Measurements from ENCODE around the gene CHST3. TPM values are rescaled to one million over a fixed set of nuclear protein-coding genes. Genes with fewer than 3 reads are reported as not detected.
"Not testable (repeated sequence)": the region's sequence is repeated elsewhere in the genome, so short reads cannot be mapped to it uniquely, and the experiment has no call there.

Gene CHST3, protein sequence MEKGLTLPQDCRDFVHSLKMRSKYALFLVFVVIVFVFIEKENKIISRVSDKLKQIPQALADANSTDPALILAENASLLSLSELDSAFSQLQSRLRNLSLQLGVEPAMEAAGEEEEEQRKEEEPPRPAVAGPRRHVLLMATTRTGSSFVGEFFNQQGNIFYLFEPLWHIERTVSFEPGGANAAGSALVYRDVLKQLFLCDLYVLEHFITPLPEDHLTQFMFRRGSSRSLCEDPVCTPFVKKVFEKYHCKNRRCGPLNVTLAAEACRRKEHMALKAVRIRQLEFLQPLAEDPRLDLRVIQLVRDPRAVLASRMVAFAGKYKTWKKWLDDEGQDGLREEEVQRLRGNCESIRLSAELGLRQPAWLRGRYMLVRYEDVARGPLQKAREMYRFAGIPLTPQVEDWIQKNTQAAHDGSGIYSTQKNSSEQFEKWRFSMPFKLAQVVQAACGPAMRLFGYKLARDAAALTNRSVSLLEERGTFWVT
- total RNA-seq (10 to 100 TPM; 10.3 to 20.1 TPM), polyA plus RNA-seq (ENCODE audit: insufficient read length in 6 of 6) (10 to 100 TPM; 10.6 to 14.1 (median 11.6) TPM)
- long read RNA-seq, donor 1, full-length matches to known transcripts = 6 of 6 reads
- long read RNA-seq, donor 1, partial matches to known transcripts = 0 of 6 reads
- long read RNA-seq, donor 1, other reads (novel, unspliced or antisense) = 0 of 6 reads
- long read RNA-seq, donor 2, full-length matches to known transcripts = 5 of 5 reads
- long read RNA-seq, donor 2, partial matches to known transcripts = 0 of 5 reads
- long read RNA-seq, donor 2, other reads (novel, unspliced or antisense) = 0 of 5 reads
- long read RNA-seq, donor 3, full-length matches to known transcripts = 2 of 2 reads
- long read RNA-seq, donor 3, partial matches to known transcripts = 0 of 2 reads
- long read RNA-seq, donor 3, other reads (novel, unspliced or antisense) = 0 of 2 reads
- long read RNA-seq, donor 4, partial matches to known transcripts = 1 of 1 reads
- long read RNA-seq, donor 4, other reads (novel, unspliced or antisense) = 0 of 1 reads
- long read RNA-seq, donor 5, full-length matches to known transcripts = 2 of 2 reads
- long read RNA-seq, donor 5, partial matches to known transcripts = 0 of 2 reads
- long read RNA-seq, donor 5, other reads (novel, unspliced or antisense) = 0 of 2 reads
- long read RNA-seq, donor 6 = 0 reads
- long read RNA-seq, donor 7 = 0 reads
- long read RNA-seq, donor 8, full-length matches to known transcripts = 3 of 3 reads
- long read RNA-seq, donor 8, partial matches to known transcripts = 0 of 3 reads
- long read RNA-seq, donor 8, other reads (novel, unspliced or antisense) = 0 of 3 reads
- long read RNA-seq, donor 9 = 0 reads
- long read RNA-seq, donor 10, partial matches to known transcripts = 0 of 1 reads
- long read RNA-seq, donor 10, other reads (novel, unspliced or antisense) = 1 of 1 reads
- long read RNA-seq, donor 11, full-length matches to known transcripts = 10 of 10 reads
- long read RNA-seq, donor 11, partial matches to known transcripts = 0 of 10 reads
- long read RNA-seq, donor 11, other reads (novel, unspliced or antisense) = 0 of 10 reads
- long read RNA-seq, donor 12, full-length matches to known transcripts = 1 of 1 reads
- long read RNA-seq, donor 12, partial matches to known transcripts = 0 of 1 reads
- long read RNA-seq, donor 12, other reads (novel, unspliced or antisense) = 0 of 1 reads

DNA sequence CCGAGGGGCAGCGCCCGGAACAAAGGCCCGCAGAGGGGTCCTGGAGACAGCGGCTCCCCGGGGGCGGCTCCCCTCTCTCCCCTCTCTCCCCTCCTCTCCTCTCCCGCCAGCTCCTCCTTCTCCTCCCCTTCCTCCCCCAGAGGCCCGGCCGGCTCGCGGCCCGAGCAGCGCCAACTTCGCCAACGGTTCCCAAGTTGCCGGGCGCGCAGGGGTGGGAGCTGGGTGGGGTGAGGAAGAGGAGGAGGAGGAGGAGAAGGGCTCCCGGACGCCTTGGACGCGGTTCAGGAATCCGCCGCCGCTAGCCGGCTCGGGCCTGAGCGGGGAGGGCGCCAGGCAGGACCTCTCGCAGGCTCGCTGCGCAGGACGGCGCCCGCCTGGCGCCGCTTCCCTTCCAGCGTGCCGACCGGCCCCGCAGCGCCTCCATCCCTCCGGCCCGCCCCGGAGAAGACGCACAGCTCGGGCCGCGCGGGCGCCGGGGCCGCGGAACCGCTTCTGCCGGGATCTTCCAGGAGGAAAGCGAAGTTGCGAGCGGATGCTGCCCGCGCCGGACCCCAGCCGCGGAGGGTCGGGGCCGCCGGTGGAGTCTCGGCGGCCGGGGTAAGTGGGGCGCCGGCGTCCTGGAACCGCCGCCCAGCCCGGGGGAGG is at the start of gene CHST3:
CHST3 (plus strand) TSS at position 298 of the 645 bp plus-strand sequence. CDS start 41,448 bp downstream, outside the sequence.
- Histone ChIP-seq H3K9me3 (no peaks in the 10 kb centered on the region), H3K27me3 (peaks cover 0 to 42% of the 10 kb centered on the region in 2 donors), H3K4me3 (peak within 1 kb of the TSS; percentile 47 to 59), H3K36me3 (no peaks in the 10 kb centered on the region), H3K4me1 (peaks cover 12 to 36% of the 10 kb centered on the region in 2 donors), H3K27ac (peak within 1 kb of the TSS; percentile 78 to 82)
- TF ChIP-seq, protein P1, sequence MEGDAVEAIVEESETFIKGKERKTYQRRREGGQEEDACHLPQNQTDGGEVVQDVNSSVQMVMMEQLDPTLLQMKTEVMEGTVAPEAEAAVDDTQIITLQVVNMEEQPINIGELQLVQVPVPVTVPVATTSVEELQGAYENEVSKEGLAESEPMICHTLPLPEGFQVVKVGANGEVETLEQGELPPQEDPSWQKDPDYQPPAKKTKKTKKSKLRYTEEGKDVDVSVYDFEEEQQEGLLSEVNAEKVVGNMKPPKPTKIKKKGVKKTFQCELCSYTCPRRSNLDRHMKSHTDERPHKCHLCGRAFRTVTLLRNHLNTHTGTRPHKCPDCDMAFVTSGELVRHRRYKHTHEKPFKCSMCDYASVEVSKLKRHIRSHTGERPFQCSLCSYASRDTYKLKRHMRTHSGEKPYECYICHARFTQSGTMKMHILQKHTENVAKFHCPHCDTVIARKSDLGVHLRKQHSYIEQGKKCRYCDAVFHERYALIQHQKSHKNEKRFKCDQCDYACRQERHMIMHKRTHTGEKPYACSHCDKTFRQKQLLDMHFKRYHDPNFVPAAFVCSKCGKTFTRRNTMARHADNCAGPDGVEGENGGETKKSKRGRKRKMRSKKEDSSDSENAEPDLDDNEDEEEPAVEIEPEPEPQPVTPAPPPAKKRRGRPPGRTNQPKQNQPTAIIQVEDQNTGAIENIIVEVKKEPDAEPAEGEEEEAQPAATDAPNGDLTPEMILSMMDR (IDR thresholded peaks at IDR 0.05) = no peak
- peak; percentile 79 for ATAC-seq
- DNase-seq = peak; percentile 61 to 82 (median 68)
- intact Hi-C loops (cut with DNase I) = loop anchor here in 1 of 2 donors (10.0 kb wide), 1 partner anchor 371 kb away; no protein-coding TSS in a partner anchor

DNA sequence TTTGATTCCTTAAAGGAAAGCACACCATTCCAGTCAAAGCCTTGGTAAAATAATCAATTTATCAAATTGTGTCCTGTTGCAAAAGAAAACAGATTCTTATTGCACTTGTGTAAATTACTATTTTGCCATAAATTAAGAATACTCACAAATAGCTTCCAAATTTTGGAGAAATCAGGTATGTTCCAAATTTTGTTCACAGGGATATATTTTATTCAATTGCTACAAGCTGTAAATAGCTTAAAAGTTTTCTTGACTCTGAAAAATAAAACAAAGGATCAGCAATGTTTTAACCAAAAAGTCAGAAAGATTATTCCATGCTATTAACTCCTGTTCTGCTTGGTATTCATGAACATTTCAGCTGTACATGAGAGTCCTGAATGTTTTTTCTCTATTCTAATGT is 47.4 kb upstream of the CHST3 start:
- intact Hi-C loops (cut with DNase I) = no loop called here
- Histone ChIP-seq H3K9me3 (peaks cover 0 to 16% of the 10 kb centered on the region in 2 donors), H3K4me1 (no peaks in the 10 kb centered on the region), H3K4me3 (no peak overlapping the region), H3K27me3 (no peaks in the 10 kb centered on the region), H3K27ac (no peak overlapping the region), H3K36me3 (no peaks in the 10 kb centered on the region)
- no peak for ATAC-seq
- DNase-seq = no peak
- TF ChIP-seq, protein P1 (IDR thresholded peaks at IDR 0.05) = no peak

DNA sequence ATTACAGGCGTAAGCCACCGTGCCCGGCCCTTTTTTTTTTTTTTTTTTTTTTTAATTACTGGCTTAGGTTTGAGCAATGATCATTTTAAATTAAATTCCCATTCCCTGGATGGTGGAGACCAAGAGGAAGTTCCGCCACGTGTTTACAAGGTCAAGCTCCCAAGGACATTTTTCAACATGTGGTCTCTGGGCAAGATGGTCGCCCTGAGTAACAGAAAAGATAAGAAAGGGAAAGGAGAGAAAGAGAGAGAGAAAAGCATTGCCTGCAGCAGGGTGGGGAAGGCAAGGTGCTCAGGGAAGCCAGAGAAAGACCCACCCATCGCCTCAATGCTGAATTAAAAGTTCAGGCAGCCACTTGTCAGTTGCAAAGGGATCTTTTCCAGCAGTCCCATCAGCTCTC is 45.2 kb upstream of the CHST3 start:
- intact Hi-C loops (cut with DNase I) = no loop called here
- no peaks in the 10 kb centered on the region for H3K4me1 ChIP-seq
- peaks cover 0 to 16% of the 10 kb centered on the region in 2 donors for H3K9me3 ChIP-seq
- DNase-seq = no peak
- TF ChIP-seq, protein P1 (IDR thresholded peaks at IDR 0.05) = no peak
- no peaks in the 10 kb centered on the region for H3K36me3 ChIP-seq
- H3K27ac ChIP-seq = no peak overlapping the region
- no peak overlapping the region for H3K4me3 ChIP-seq
- no peaks in the 10 kb centered on the region for H3K27me3 ChIP-seq
- no peak for ATAC-seq

DNA sequence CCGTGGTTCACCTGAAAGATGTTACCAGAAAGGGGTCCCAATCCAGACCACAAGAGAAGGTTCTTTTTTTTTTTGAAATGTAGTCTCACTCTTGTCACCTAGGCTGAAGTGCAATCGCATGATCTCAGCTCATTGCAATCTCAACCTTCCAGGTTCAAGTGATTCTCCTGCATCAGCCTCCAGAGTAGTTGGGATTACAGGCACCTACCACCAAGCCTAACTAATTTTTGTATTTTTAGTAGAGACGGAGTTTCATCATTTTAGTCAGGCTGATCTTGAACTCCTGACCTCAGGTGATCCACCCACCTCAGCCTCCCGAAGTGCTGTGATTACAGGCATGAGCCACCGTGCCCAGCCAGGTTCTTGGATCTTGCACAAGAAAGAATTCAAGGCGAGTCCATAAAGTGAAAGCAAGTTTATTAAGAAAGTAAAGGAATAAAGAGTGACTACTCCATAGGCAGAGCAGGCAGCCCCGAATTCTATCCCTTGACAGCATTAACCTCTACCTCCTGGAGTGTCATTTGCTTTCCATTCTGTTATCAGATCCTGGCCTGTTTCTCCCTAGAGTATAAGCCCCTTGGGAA is 44.1 kb upstream of the CHST3 start:
- intact Hi-C loops (cut with DNase I); DNase-seq: not testable (repeated sequence)

More for the DNA sequence above, 44.1 kb upstream of the CHST3 start:
- peaks cover 0 to 16% of the 10 kb centered on the region in 2 donors for H3K9me3 ChIP-seq
- not testable (repeated sequence) for H3K27me3 ChIP-seq, H3K4me3 ChIP-seq, H3K27ac ChIP-seq, H3K4me1 ChIP-seq, H3K36me3 ChIP-seq, ATAC-seq

All from left lung (tissue), 14 donors.